Inferior parietal cortex (tissue), 1 donor: Measurements from ENCODE around the gene SPTSSB.

ENCODE experiments used
- DNase-seq: peaks from one replicate; pipeline ENCODE4 v3.0.0-alpha.2; 2016; ENCODE audit errors: extremely low spot score

The SPTSSB gene

GRCh38 chr3:161392853-161393252 lies 21.5 kb upstream of the SPTSSB start:
- DNase-seq: no peak

- DNase-seq: no peak
These were observed 18.9 kb upstream of the SPTSSB start for GRCh38 chr3:161390200-161390599.

- no peak for DNase-seq
These were observed 18.2 kb upstream of the SPTSSB start for GRCh38 chr3:161389445-161390035.

- DNase-seq: no peak
These were observed 17.5 kb upstream of the SPTSSB start for GRCh38 chr3:161388855-161389254.

GRCh38 chr3:161386991-161387770 lies 15.9 kb upstream of the SPTSSB start:
- DNase-seq: no peak

- DNase-seq: peak; percentile 58
These were observed 1.3 kb upstream of the SPTSSB start for GRCh38 chr3:161372321-161373260.

- DNase-seq: no peak
These were observed 1.8 kb downstream of the SPTSSB start for GRCh38 chr3:161369531-161369930.

GRCh38 chr3:161366094-161366493 lies 5.2 kb downstream of the SPTSSB start:
- DNase-seq: no peak

GRCh38 chr3:161358488-161358887 lies 12.8 kb downstream of the SPTSSB start:
- no peak for DNase-seq

- no peak for DNase-seq
These were observed 15.0 kb downstream of the SPTSSB start for GRCh38 chr3:161356287-161356686.

GRCh38 chr3:161355508-161355907 lies 15.8 kb downstream of the SPTSSB start:
- DNase-seq: no peak

GRCh38 chr3:161354554-161354953 lies 16.8 kb downstream of the SPTSSB start:
- no peak for DNase-seq

GRCh38 chr3:161351330-161351729 lies 20.0 kb downstream of the SPTSSB start:
- DNase-seq: no peak

- no peak for DNase-seq
These were observed 20.4 kb downstream of the SPTSSB start for GRCh38 chr3:161350916-161351315.

GRCh38 chr3:161349529-161350312 lies 21.6 kb downstream of the SPTSSB start:
- DNase-seq: no peak

GRCh38 chr3:161348796-161349400 lies 22.4 kb downstream of the SPTSSB start:
- DNase-seq: no peak

GRCh38 chr3:161347726-161348125 lies 23.6 kb downstream of the SPTSSB start:
- no peak for DNase-seq

- no peak for DNase-seq
These were observed 26.3 kb downstream of the SPTSSB start for GRCh38 chr3:161345023-161345422.

GRCh38 chr3:161343986-161344385 lies 27.3 kb downstream of the SPTSSB start:
- DNase-seq: no peak

- no peak for DNase-seq
These were observed 27.8 kb downstream of the SPTSSB start for GRCh38 chr3:161343540-161343939.

- DNase-seq: no peak
These were observed 28.7 kb downstream of the SPTSSB start for GRCh38 chr3:161342629-161343028.
